ENCODE measurements around the gene CCDC81. TPM values are rescaled to one million over a fixed set of nuclear protein-coding genes. Genes with fewer than 3 reads are reported as not detected.

Gene CCDC81
- total RNA-seq, 1 experiment from 2014 or later = 0.19 TPM

GRCh38 chr11:86463120-86463519, 88.4 kb downstream of the CCDC81 start:
- no peak for DNase-seq (ENCODE audit: low read depth)

GRCh38 chr11:86463955-86464354, 89.3 kb downstream of the CCDC81 start:
- DNase-seq (ENCODE audit: low read depth) = no peak

GRCh38 chr11:86464509-86465221, 90.0 kb downstream of the CCDC81 start:
- DNase-seq (ENCODE audit: low read depth) = no peak

GRCh38 chr11:86468169-86468568, 93.5 kb downstream of the CCDC81 start:
- DNase-seq (ENCODE audit: low read depth) = no peak

GRCh38 chr11:86469491-86470388, 95.1 kb downstream of the CCDC81 start:
- DNase-seq (ENCODE audit: low read depth) = no peak

Other genes starting within 250 kb of the CCDC81 start
- gene EED, start 130.1 kb upstream of the CCDC81 start, total RNA-seq (2014; rRNA removed; shearing (Covaris generic)) = 27.6 and 38.1 TPM in 2 replicates
- gene HIKESHI, start 72.6 kb upstream of the CCDC81 start, total RNA-seq (2014; rRNA removed; shearing (Covaris generic)) = 58.5 and 64.1 TPM in 2 replicates

Measured in HT1080 (cell line).